Prostate gland (tissue), 2 donors: ENCODE measurements around the gene VNN1. TPM values are rescaled to one million over a fixed set of nuclear protein-coding genes. Genes with fewer than 3 reads are reported as not detected.

Source experiments
- DNase-seq: peaks from one replicate; pipeline ENCODE4 v3.0.0-alpha.2; 2019; ENCODE audit warnings: low spot score
- H3K27ac ChIP-seq, 2 donors: fragments of 200-600 bp; sonication (generic); 2 replicates each; pipeline ENCODE4 v1.5.1; 2017 to 2019
- H3K27me3 ChIP-seq: fragments of 200-600 bp; sonication (generic); replicated peaks from 2 replicates; pipeline ENCODE4 v1.5.1; 2019; ENCODE audit not compliant: insufficient read depth
- H3K36me3 ChIP-seq, 2 donors: fragments of 200-600 bp; sonication (generic); 1 replicate in 1 of 2; 2 replicates in 1 of 2; pipeline versions ENCODE4 v1.5.1 to v1.8.1; 2017 to 2019
- H3K4me1 ChIP-seq: fragments of 200-600 bp; sonication (generic); replicated peaks from 2 replicates; pipeline ENCODE4 v1.5.1; 2019
- H3K4me3 ChIP-seq, 2 donors: fragments of 200-600 bp; sonication (generic); 2 replicates each; pipeline ENCODE4 v1.5.1; 2017 to 2019
- H3K9me3 ChIP-seq: fragments of 200-600 bp; sonication (generic); 2 replicates; pipeline ENCODE4 v1.5.1; 2017
- POLR2A ChIP-seq: fragments of 450-650 bp; IDR thresholded peaks from one replicate; pipeline ENCODE4 v1.6.1; 2016; ENCODE audit warnings: antibody characterized with exemption, mild to moderate bottlenecking
- POLR2AphosphoS5 ChIP-seq: sonication (generic); formaldehyde crosslinking; IDR thresholded peaks from one replicate; pipeline ENCODE4 v1.6.1; 2017; ENCODE audit warnings: antibody characterized with exemption
- WGBS: methylation state at CpG from one replicate; pipeline ENCODE4 v1.1.5; 2018; 5-methylcytosine and 5-hydroxymethylcytosine counted together
- intact Hi-C: fragments of 100-400 bp; cut with DNase I; formaldehyde crosslinking; loops from one replicate; pipeline ENCODE4 v1.14.2; 2022
- total RNA-seq, 2 donors: library from RNA; depleted of rRNA; stranded (reverse); fragments of >200 nt; gene quantifications; one replicate each; pipeline ENCODE4 v1.1.0, GENCODE V29; 2016
- TF ChIP-seq, protein P1 (sequence below), 4 experiments: fragments of 200-600 bp in 2 of 4; fragments of 450-650 bp in 2 of 4; sonication (generic) in 2 of 4; IDR thresholded peaks; 1 replicate in 3 of 4; 2 replicates in 1 of 4; pipeline ENCODE4 v1.5.1; 2016 to 2019; ENCODE audit warnings: antibody characterized with exemption in 4 of 4, mild to moderate bottlenecking in 2 of 4, moderate library complexity in 2 of 4

The VNN1 gene
- total RNA-seq, 2 donors from 2014 or later: 0.32 to 0.34 TPM

GRCh38 chr6:132671295-132671694, 42.6 kb downstream of the VNN1 start:
- Histone ChIP-seq H3K4me3 (no peak overlapping the region), H3K4me1 (no peaks in the 10 kb centered on the region), H3K27me3 (no peaks in the 10 kb centered on the region), H3K36me3 (no peaks in the 10 kb centered on the region), H3K9me3 (no peaks in the 10 kb centered on the region), H3K27ac (no peak overlapping the region)
- intact Hi-C loops: loop anchor here (10.0 kb wide), 1 partner anchor 124 kb away; the partner anchor contains the start of gene SLC18B1
- no peak for DNase-seq
- TF ChIP-seq POLR2AphosphoS5: no peak
- no peak for TF ChIP-seq POLR2A
- TF ChIP-seq, protein P1, sequence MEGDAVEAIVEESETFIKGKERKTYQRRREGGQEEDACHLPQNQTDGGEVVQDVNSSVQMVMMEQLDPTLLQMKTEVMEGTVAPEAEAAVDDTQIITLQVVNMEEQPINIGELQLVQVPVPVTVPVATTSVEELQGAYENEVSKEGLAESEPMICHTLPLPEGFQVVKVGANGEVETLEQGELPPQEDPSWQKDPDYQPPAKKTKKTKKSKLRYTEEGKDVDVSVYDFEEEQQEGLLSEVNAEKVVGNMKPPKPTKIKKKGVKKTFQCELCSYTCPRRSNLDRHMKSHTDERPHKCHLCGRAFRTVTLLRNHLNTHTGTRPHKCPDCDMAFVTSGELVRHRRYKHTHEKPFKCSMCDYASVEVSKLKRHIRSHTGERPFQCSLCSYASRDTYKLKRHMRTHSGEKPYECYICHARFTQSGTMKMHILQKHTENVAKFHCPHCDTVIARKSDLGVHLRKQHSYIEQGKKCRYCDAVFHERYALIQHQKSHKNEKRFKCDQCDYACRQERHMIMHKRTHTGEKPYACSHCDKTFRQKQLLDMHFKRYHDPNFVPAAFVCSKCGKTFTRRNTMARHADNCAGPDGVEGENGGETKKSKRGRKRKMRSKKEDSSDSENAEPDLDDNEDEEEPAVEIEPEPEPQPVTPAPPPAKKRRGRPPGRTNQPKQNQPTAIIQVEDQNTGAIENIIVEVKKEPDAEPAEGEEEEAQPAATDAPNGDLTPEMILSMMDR (IDR thresholded peaks at IDR 0.05): no peak
- 89% methylated on average over 1 of the region's 1 CpG for WGBS

- 10% methylated on average over 4 of the region's 4 CpGs for WGBS
These were observed 44.1 kb downstream of the VNN1 start for GRCh38 chr6:132669690-132670291.

GRCh38 chr6:132666118-132666517, 47.7 kb downstream of the VNN1 start:
- no peaks in the 10 kb centered on the region for H3K4me1 ChIP-seq
- 57% methylated on average over 4 of the region's 4 CpGs for WGBS
- no peak for DNase-seq
- intact Hi-C loops: no loop called here
- H3K36me3 ChIP-seq: no peaks in the 10 kb centered on the region
- no peaks in the 10 kb centered on the region for H3K9me3 ChIP-seq
- H3K4me3 ChIP-seq: no peak overlapping the region
- H3K27me3 ChIP-seq: no peaks in the 10 kb centered on the region
- TF ChIP-seq POLR2AphosphoS5 (no peak), POLR2A (no peak)
- TF ChIP-seq, protein P1 (IDR thresholded peaks at IDR 0.05): no peak
- H3K27ac ChIP-seq: no peak overlapping the region

More at GRCh38 chr6:132669690-132670291, 44.1 kb downstream of the VNN1 start:
- Histone ChIP-seq H3K4me3 (no peak overlapping the region), H3K9me3 (no peaks in the 10 kb centered on the region), H3K36me3 (no peaks in the 10 kb centered on the region), H3K27me3 (no peaks in the 10 kb centered on the region), H3K27ac (no peak overlapping the region), H3K4me1 (no peaks in the 10 kb centered on the region)
- no peak for TF ChIP-seq POLR2A
- TF ChIP-seq, protein P1 (IDR thresholded peaks at IDR 0.05): peak; percentile 22 to 57 (median 50)
- intact Hi-C loops: loop anchor here (10.0 kb wide), 1 partner anchor 125 kb away; the partner anchor contains the start of gene SLC18B1
- DNase-seq: no peak

GRCh38 chr6:132664309-132665034, 49.4 kb downstream of the VNN1 start:
- H3K4me3 ChIP-seq: no peak overlapping the region
- H3K36me3 ChIP-seq: no peaks in the 10 kb centered on the region
- H3K4me1 ChIP-seq: no peaks in the 10 kb centered on the region
- H3K27ac ChIP-seq: no peak overlapping the region
- TF ChIP-seq POLR2A (no peak), POLR2AphosphoS5 (no peak)
- TF ChIP-seq, protein P1 (IDR thresholded peaks at IDR 0.05): no peak
- WGBS: 100% methylated on average over 1 of the region's 1 CpG
- no peak for DNase-seq
- H3K9me3 ChIP-seq: no peaks in the 10 kb centered on the region
- intact Hi-C loops: no loop called here
- H3K27me3 ChIP-seq: no peaks in the 10 kb centered on the region

- TF ChIP-seq POLR2AphosphoS5: no peak
- Histone ChIP-seq H3K9me3 (no peaks in the 10 kb centered on the region), H3K4me3 (no peak overlapping the region), H3K27ac (no peak overlapping the region), H3K4me1 (no peaks in the 10 kb centered on the region), H3K27me3 (no peaks in the 10 kb centered on the region), H3K36me3 (no peaks in the 10 kb centered on the region)
- intact Hi-C loops: no loop called here
- WGBS: 49% methylated on average over 1 of the region's 1 CpG
- DNase-seq: no peak
These were observed 50.2 kb downstream of the VNN1 start for GRCh38 chr6:132663661-132664060.
